ENCODE results near the gene ATG16L2. TPM values are rescaled to one million over a fixed set of nuclear protein-coding genes. Genes with fewer than 3 reads are reported as not detected.

Gene ATG16L2
- total RNA-seq, 1 experiment from 2014 or later, result 22.2 TPM

DNA sequence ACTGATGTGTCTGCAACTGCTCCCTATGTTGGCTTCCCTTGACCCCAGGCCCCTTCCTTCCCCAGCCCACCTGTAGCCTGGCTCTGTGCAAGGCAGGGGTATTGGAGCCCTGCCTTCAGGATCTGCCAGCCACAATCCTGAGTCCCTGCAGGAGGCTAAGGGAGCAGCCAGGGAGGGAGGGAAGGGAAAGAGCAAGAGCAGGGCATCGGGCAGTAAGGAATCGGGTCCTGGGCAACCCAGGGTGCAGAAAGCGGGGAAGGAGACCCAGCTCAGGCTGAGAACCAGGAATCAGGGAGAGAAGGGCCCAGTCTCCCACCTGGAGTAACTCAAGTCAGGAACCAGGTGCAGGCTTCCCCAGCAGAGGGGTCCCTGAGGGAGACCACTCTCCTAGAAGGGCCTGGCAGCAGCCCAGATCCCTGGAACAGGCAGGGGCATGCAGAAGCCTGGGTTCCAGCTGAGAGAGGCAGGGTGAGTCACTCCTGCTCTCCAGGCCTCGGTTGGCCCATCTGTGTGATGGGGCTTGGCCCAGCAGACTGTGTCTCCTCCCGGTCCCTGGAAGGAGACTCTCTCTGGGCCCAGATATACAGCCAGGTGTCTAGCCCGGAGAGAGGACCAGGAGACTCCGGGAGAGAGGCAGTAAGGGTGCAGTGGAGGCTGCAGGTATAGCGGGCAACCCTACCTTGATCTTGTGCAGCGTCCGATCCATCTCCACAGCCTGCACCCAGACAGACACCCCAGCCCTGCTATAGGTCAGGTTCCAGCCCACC lies 33.7 kb upstream of the ATG16L2 start:
- TF ChIP-seq NR1H2 (CRISPR knock-in tag; IDR thresholded peaks at IDR 0.05), result no peak
- Mint-ChIP-seq H3K9me3 (no peaks in the 10 kb centered on the region), H3K36me3 (no peaks in the 10 kb centered on the region), H3K4me1 (peaks cover 25% of the 10 kb centered on the region), H3K27me3 (ENCODE audit: low read depth) (peaks cover 7% of the 10 kb centered on the region), H3K27ac (no peak overlapping the region), H3K4me3 (peak overlapping the region; percentile 70)
- DNase-seq (ENCODE audit: low spot score), result no peak
- peak; percentile 11 for ATAC-seq
- ChIA-PET CTCF (interaction anchor here (0.8 to 3.6 kb wide), 4 partner anchors 9 to 172 kb away, joined by 3 to 42 read pairs (median 14); partner anchors contain the start of gene STARD10), POLR2A (no interaction called here)

- Mint-ChIP-seq H3K4me1 (peaks cover 25% of the 10 kb centered on the region), H3K9me3 (no peaks in the 10 kb centered on the region), H3K4me3 (peak overlapping the region; percentile 70), H3K36me3 (no peaks in the 10 kb centered on the region), H3K27ac (no peak overlapping the region), H3K27me3 (ENCODE audit: low read depth) (peaks cover 7% of the 10 kb centered on the region)
- ChIA-PET POLR2A (no interaction called here), CTCF (interaction anchor here (0.8 to 3.6 kb wide), 5 partner anchors 10 to 172 kb away, joined by 3 to 42 read pairs (median 4); partner anchors contain the start of gene STARD10)
- TF ChIP-seq, protein P1, sequence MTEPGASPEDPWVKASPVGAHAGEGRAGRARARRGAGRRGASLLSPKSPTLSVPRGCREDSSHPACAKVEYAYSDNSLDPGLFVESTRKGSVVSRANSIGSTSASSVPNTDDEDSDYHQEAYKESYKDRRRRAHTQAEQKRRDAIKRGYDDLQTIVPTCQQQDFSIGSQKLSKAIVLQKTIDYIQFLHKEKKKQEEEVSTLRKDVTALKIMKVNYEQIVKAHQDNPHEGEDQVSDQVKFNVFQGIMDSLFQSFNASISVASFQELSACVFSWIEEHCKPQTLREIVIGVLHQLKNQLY (CRISPR knock-in tag; IDR thresholded peaks at IDR 0.05), result no peak
- TF ChIP-seq, protein P2, sequence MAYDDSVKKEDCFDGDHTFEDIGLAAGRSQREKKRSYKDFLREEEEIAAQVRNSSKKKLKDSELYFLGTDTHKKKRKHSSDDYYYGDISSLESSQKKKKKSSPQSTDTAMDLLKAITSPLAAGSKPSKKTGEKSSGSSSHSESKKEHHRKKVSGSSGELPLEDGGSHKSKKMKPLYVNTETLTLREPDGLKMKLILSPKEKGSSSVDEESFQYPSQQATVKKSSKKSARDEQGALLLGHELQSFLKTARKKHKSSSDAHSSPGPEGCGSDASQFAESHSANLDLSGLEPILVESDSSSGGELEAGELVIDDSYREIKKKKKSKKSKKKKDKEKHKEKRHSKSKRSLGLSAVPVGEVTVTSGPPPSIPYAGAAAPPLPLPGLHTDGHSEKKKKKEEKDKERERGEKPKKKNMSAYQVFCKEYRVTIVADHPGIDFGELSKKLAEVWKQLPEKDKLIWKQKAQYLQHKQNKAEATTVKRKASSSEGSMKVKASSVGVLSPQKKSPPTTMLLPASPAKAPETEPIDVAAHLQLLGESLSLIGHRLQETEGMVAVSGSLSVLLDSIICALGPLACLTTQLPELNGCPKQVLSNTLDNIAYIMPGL (CRISPR knock-in tag; IDR thresholded peaks at IDR 0.05), result peak; percentile 48; the same call in 1 of the 2 replicates
- DNase-seq (ENCODE audit: low spot score), result no peak
- peak; percentile 3; the same call in 1 of the 2 replicates for ATAC-seq
These were observed 33.2 kb upstream of the ATG16L2 start for GRCh38 chr11:72781063-72781312.

GRCh38 chr11:72781313-72782080 lies 32.7 kb upstream of the ATG16L2 start:
- no peaks in the 10 kb centered on the region for H3K36me3 Mint-ChIP-seq
- H3K27me3 Mint-ChIP-seq (ENCODE audit: low read depth), result peaks cover 7% of the 10 kb centered on the region
- H3K27ac Mint-ChIP-seq, result no peak overlapping the region
- DNase-seq (ENCODE audit: low spot score), result peak; percentile 49
- ChIA-PET POLR2A (interaction anchor here (0.9 to 1.9 kb wide), 4 partner anchors 10 to 56 kb away, joined by 3 to 5 read pairs (median 4); partner anchors contain the start of gene STARD10), CTCF (interaction anchor here (0.8 to 3.6 kb wide), 12 partner anchors 10 to 525 kb away, joined by 3 to 42 read pairs (median 4); partner anchors contain the start of gene STARD10)
- no peaks in the 10 kb centered on the region for H3K9me3 Mint-ChIP-seq
- peaks cover 25% of the 10 kb centered on the region for H3K4me1 Mint-ChIP-seq
- TF ChIP-seq, protein P3, sequence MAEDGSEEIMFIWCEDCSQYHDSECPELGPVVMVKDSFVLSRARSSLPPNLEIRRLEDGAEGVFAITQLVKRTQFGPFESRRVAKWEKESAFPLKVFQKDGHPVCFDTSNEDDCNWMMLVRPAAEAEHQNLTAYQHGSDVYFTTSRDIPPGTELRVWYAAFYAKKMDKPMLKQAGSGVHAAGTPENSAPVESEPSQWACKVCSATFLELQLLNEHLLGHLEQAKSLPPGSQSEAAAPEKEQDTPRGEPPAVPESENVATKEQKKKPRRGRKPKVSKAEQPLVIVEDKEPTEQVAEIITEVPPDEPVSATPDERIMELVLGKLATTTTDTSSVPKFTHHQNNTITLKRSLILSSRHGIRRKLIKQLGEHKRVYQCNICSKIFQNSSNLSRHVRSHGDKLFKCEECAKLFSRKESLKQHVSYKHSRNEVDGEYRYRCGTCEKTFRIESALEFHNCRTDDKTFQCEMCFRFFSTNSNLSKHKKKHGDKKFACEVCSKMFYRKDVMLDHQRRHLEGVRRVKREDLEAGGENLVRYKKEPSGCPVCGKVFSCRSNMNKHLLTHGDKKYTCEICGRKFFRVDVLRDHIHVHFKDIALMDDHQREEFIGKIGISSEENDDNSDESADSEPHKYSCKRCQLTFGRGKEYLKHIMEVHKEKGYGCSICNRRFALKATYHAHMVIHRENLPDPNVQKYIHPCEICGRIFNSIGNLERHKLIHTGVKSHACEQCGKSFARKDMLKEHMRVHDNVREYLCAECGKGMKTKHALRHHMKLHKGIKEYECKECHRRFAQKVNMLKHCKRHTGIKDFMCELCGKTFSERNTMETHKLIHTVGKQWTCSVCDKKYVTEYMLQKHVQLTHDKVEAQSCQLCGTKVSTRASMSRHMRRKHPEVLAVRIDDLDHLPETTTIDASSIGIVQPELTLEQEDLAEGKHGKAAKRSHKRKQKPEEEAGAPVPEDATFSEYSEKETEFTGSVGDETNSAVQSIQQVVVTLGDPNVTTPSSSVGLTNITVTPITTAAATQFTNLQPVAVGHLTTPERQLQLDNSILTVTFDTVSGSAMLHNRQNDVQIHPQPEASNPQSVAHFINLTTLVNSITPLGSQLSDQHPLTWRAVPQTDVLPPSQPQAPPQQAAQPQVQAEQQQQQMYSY (CRISPR knock-in tag; IDR thresholded peaks at IDR 0.05), result no peak
- TF ChIP-seq, protein P2 (CRISPR knock-in tag; IDR thresholded peaks at IDR 0.05), result 0 out of 2 replicates have a peak, but pooled peaks have one; percentile 33
- TF ChIP-seq ZNF232 (CRISPR knock-in tag; IDR thresholded peaks at IDR 0.05) (no peak), JUN (CRISPR knock-in tag; IDR thresholded peaks at IDR 0.05) (no peak)
- ATAC-seq, result peak; percentile 35
- peak overlapping the region; percentile 87 for H3K4me3 Mint-ChIP-seq
